ENCODE data around the gene CNRIP1. TPM values are rescaled to one million over a fixed set of nuclear protein-coding genes. Genes with fewer than 3 reads are reported as not detected.

Gene CNRIP1
- total RNA-seq, 8 experiments from 2014 or later: 16.9 to 59.1 (median 40.2) TPM

DNA sequence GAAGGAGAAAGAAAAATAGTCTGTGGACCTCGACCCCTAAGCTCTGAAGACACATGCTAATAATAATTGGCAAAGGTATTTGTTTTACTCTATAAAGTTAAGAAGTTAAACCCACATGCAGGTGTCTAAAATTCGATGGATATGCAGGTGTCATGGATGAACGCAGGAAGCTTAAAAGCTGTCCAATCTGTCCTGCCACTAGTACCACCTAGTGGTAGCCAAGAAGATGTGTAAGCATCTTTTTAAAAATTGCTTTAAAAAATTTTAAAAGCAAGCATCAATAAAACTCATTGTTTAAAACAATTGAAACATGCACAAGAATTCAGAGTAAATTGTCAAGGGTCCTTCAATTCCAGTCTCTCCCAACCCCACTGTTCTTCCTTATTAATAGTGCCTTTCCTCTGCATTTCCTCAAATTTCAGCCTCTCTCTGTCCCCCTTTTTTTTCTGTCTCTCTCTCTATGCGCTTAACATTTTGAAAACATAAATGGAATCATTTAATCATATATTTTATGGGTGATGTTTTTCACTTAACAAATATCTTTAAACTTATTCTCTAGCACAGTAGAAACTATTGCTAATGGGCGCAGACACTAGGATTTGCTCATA is 36.8 kb downstream of the CNRIP1 start:
- in situ Hi-C loops (cut with MboI; ENCODE audit: low pct_unique_long_range_greater_than_20kb in 2 of 9, low sequenced_read_pairs in 9 of 9, unreplicated experiment in 9 of 9): loop anchor here in 3 of 9 experiments (25.0 kb wide), 2 partner anchors 154 to 171 kb away; no protein-coding TSS in a partner anchor
- peak in 1 of 8 experiments; percentile 27 for ATAC-seq (replicated peaks in 6 of 8)

DNA sequence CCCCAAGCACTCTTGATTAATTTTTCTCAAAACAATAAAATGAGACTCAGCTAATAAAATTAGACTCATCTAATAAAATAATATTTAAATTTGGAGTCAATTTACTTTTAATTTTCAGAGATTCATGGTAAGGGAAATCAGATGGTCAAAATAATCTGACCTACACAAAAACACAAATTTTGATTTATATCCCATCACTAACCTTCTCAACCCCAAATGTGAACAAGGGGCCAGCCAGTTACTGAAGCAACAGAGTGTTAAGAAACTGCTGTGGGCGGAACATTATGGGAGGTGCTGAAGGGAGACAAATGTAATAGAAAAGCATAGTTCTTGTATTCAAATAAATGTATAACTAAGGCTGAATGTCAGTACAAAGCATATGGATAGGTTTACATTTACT is 39.0 kb downstream of the CNRIP1 start:
- in situ Hi-C loops (cut with MboI; ENCODE audit: low pct_unique_long_range_greater_than_20kb in 2 of 9, low sequenced_read_pairs in 9 of 9, unreplicated experiment in 9 of 9): loop anchor here in 3 of 9 experiments (25.0 kb wide), 2 partner anchors 157 to 168 kb away; no protein-coding TSS in a partner anchor
- 42 to 100% (median 100%) methylated on average over 1 of the region's 1 CpG; no CpG with 5 or more reads in 2 of the 10 experiments for WGBS, 10 experiments
- H3K4me3 ChIP-seq: no peak overlapping the region
- ATAC-seq (replicated peaks in 6 of 8): no peak
- H3K27ac ChIP-seq: no peak overlapping the region
- no peaks in the 10 kb centered on the region for H3K4me1 ChIP-seq (replicated peaks in 1 of 2)

More for the DNA sequence above, 36.8 kb downstream of the CNRIP1 start:
- H3K4me1 ChIP-seq (replicated peaks in 1 of 2): peaks cover 0 to 2% of the 10 kb centered on the region in 2 donors
- H3K4me3 ChIP-seq: no peak overlapping the region
- no peak overlapping the region for H3K27ac ChIP-seq
- WGBS, 10 experiments: 0 to 95% (median 42%) methylated on average over 2 to 5 of the region's 5 CpGs

- no peaks in the 10 kb centered on the region for H3K4me1 ChIP-seq (replicated peaks in 1 of 2)
- no peak overlapping the region for H3K4me3 ChIP-seq
- in situ Hi-C loops (cut with MboI; ENCODE audit: low pct_unique_long_range_greater_than_20kb in 2 of 9, low sequenced_read_pairs in 9 of 9, unreplicated experiment in 9 of 9): loop anchor here in 3 of 9 experiments (25.0 kb wide), 2 partner anchors 157 to 168 kb away; no protein-coding TSS in a partner anchor
- 50 to 100% (median 87%) methylated on average over 1 of the region's 1 CpG; no CpG with 5 or more reads in 2 of the 10 experiments for WGBS, 10 experiments
- H3K27ac ChIP-seq: no peak overlapping the region
- no peak for ATAC-seq (replicated peaks in 6 of 8)
Observed at GRCh38 chr2:68280348-68280747, 39.4 kb downstream of the CNRIP1 start.

DNA sequence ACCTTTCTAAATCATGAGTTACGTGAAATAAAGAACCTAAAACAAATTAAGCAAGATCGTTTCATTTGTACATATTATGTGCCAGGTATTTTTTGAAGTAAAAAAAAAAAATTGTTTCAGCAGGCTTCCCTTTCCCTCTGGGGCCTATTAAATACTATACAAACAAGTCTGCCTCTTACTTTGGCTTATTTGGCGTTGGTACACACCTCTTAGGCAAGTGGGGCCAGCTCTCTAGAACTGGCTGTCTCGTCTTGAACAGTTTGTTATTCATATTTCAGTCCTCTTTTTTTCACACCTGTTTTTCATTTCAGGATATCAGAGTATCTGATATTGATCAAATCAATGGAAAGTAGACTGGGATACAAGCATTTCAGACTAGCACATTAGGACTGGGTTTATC is 40.1 kb downstream of the CNRIP1 start:
- in situ Hi-C loops (cut with MboI; ENCODE audit: low pct_unique_long_range_greater_than_20kb in 2 of 9, low sequenced_read_pairs in 9 of 9, unreplicated experiment in 9 of 9): loop anchor here in 3 of 9 experiments (25.0 kb wide), 2 partner anchors 158 to 167 kb away; no protein-coding TSS in a partner anchor
- ATAC-seq (replicated peaks in 6 of 8): no peak
- WGBS, 10 experiments: 34 to 100% (median 87%) methylated on average over 1 to 4 of the region's 4 CpGs; no CpG with 5 or more reads in 1 of the 10 experiments

GRCh38 chr2:68278169-68278568 is 41.6 kb downstream of the CNRIP1 start:
- no peak overlapping the region for H3K4me3 ChIP-seq
- 57 to 100% (median 90%) methylated on average over 1 of the region's 1 CpG; no CpG with 5 or more reads in 6 of the 10 experiments for WGBS, 10 experiments
- ATAC-seq (replicated peaks in 6 of 8): no peak
- H3K4me1 ChIP-seq (replicated peaks in 1 of 2): no peaks in the 10 kb centered on the region
- in situ Hi-C loops (cut with MboI; ENCODE audit: low pct_unique_long_range_greater_than_20kb in 2 of 9, low sequenced_read_pairs in 9 of 9, unreplicated experiment in 9 of 9): loop anchor here in 3 of 9 experiments (25.0 kb wide), 2 partner anchors 159 to 166 kb away; no protein-coding TSS in a partner anchor
- no peak overlapping the region for H3K27ac ChIP-seq

More for the DNA sequence above, 40.1 kb downstream of the CNRIP1 start:
- Histone ChIP-seq H3K27ac (no peak overlapping the region), H3K4me3 (no peak overlapping the region), H3K4me1 (replicated peaks in 1 of 2) (no peaks in the 10 kb centered on the region)

- 20 to 100% (median 65%) methylated on average over 1 to 3 of the region's 3 CpGs; no CpG with 5 or more reads in 4 of the 10 experiments for WGBS, 10 experiments
- in situ Hi-C loops (cut with MboI; ENCODE audit: low pct_unique_long_range_greater_than_20kb in 2 of 9, low sequenced_read_pairs in 9 of 9, unreplicated experiment in 9 of 9): no loop called here
- H3K27ac ChIP-seq: no peak overlapping the region
- H3K4me3 ChIP-seq: no peak overlapping the region
- H3K4me1 ChIP-seq (replicated peaks in 1 of 2): no peaks in the 10 kb centered on the region
- no peak for ATAC-seq (replicated peaks in 6 of 8)
Observed at GRCh38 chr2:68274022-68274421, 45.7 kb downstream of the CNRIP1 start.

- Histone ChIP-seq H3K4me1 (replicated peaks in 1 of 2) (no peaks in the 10 kb centered on the region), H3K27ac (no peak overlapping the region), H3K4me3 (no peak overlapping the region)
- 17 to 83% (median 46%) methylated on average over 1 to 2 of the region's 2 CpGs; no CpG with 5 or more reads in 1 of the 10 experiments for WGBS, 10 experiments
- no peak for ATAC-seq (replicated peaks in 6 of 8)
- in situ Hi-C loops (cut with MboI; ENCODE audit: low pct_unique_long_range_greater_than_20kb in 2 of 9, low sequenced_read_pairs in 9 of 9, unreplicated experiment in 9 of 9): no loop called here
Observed at GRCh38 chr2:68272246-68272994, 47.3 kb downstream of the CNRIP1 start.

GRCh38 chr2:68266655-68267054 is 53.1 kb downstream of the CNRIP1 start:
- WGBS, 10 experiments: 0 to 100% (median 95%) methylated on average over 1 of the region's 1 CpG; no CpG with 5 or more reads in 2 of the 10 experiments
- Histone ChIP-seq H3K4me1 (replicated peaks in 1 of 2) (no peaks in the 10 kb centered on the region), H3K4me3 (no peak overlapping the region), H3K27ac (no peak overlapping the region)
- no peak for ATAC-seq (replicated peaks in 6 of 8)
- in situ Hi-C loops (cut with MboI; ENCODE audit: low pct_unique_long_range_greater_than_20kb in 2 of 9, low sequenced_read_pairs in 9 of 9, unreplicated experiment in 9 of 9): no loop called here

DNA sequence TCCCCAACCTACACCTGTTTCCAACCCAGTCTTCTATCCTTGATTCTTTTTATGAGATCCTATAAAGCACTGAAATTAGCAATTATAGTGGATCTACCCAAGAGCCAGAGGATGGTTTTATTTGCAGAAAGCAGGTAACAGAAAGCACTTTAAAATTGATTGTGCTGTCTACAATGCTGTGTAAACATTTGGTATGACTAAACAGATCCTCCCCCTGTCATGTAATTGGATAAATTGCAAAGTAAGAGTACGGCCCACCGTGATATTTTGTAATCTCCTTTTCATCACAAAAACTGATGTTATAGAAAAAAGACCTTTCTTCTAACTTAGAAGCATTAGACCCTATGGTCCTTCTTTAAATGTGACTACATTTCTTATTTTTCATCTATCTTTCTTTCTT is 56.1 kb downstream of the CNRIP1 start:
- no peak for ATAC-seq (replicated peaks in 6 of 8)
- 79 to 100% (median 89%) methylated on average over 1 to 2 of the region's 2 CpGs; no CpG with 5 or more reads in 2 of the 10 experiments for WGBS, 10 experiments
- no peak overlapping the region for H3K4me3 ChIP-seq
- H3K4me1 ChIP-seq (replicated peaks in 1 of 2): no peaks in the 10 kb centered on the region
- H3K27ac ChIP-seq: no peak overlapping the region
- in situ Hi-C loops (cut with MboI; ENCODE audit: low pct_unique_long_range_greater_than_20kb in 2 of 9, low sequenced_read_pairs in 9 of 9, unreplicated experiment in 9 of 9): no loop called here

DNA sequence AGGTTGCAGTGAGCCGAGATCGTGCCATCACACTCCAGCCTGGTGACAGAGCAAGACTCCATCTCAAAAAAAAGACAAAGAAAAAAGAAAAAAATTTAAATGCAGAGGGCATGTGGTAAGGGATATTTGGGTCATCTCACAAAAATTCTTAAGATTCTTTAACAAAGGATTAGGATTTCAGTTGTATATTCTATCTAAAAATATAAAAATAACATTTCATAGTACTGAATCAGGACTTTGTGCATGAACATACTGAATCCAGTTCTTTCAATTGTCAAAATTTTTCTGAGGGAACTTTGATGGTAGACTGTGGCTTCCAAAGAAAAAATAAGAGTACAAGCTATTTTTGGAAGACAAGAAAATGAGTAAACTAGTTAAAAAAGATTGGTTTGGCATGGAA is 60.9 kb downstream of the CNRIP1 start:
- H3K27ac ChIP-seq: no peak overlapping the region
- H3K4me3 ChIP-seq: no peak overlapping the region
- WGBS, 10 experiments: 86 to 100% (median 100%) methylated on average over 1 to 2 of the region's 2 CpGs; no CpG with 5 or more reads in 3 of the 10 experiments

GRCh38 chr2:68256093-68256450 is 63.7 kb downstream of the CNRIP1 start:
- H3K4me3 ChIP-seq: no peak overlapping the region
- ATAC-seq (replicated peaks in 6 of 8): no peak
- no peak overlapping the region for H3K27ac ChIP-seq
- WGBS, 10 experiments: 50 to 83% (median 61%) methylated on average over 1 of the region's 1 CpG; no CpG with 5 or more reads in 6 of the 10 experiments
- in situ Hi-C loops (cut with MboI; ENCODE audit: low pct_unique_long_range_greater_than_20kb in 2 of 9, low sequenced_read_pairs in 9 of 9, unreplicated experiment in 9 of 9): no loop called here
- peaks cover 6 to 10% of the 10 kb centered on the region in 2 donors for H3K4me1 ChIP-seq (replicated peaks in 1 of 2)

More for the DNA sequence above, 60.9 kb downstream of the CNRIP1 start:
- peaks cover 6 to 10% of the 10 kb centered on the region in 2 donors for H3K4me1 ChIP-seq (replicated peaks in 1 of 2)
- ATAC-seq (replicated peaks in 6 of 8): no peak
- in situ Hi-C loops (cut with MboI; ENCODE audit: low pct_unique_long_range_greater_than_20kb in 2 of 9, low sequenced_read_pairs in 9 of 9, unreplicated experiment in 9 of 9): no loop called here

DNA sequence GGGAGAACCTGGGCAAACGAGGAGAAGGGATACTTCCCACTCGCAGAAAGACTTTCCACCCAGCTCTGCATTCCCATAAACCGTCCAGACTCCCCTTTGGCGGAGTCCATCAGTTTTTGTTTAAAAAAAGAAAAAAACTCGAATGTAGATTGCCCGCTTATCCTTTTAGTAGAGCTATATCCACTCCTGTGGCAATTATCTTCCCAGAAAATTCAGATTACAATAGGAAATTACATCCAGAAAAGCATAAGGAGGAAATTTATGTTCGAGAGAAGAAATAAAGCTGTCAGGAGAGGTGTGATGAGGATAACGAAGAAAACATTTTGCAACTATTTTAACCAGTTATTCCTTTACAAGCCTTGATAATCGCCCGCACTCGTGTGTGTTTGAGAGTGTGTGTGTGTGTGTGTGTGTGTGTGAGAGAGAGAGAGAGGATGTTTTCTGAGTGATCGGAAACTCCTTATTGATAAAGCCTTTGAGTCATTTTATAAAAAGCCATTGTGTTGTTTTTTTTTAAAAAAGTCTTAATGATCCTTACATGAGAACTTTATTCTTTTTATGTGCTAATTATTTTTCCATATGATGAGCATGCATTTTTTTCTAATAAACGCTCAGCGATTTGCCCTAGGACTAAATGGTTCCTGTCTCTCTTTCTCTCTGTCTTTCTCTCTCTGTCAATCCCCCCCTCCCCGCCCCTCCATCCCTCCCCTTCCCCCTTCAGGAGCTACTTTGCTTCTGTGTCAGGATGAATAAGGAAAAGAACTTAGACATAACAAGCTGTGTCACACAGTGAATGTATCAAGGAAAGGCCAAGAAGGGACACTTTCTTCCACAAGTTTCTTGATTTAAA is 66.3 kb downstream of the CNRIP1 start:
- ATAC-seq (replicated peaks in 6 of 8): no peak
- peak overlapping the region; percentile 61 to 97 (median 87) for H3K4me3 ChIP-seq
- 0 to 2% (median 0%) methylated on average over 3 to 14 of the region's 15 CpGs; no CpG with 5 or more reads in 1 of the 10 experiments for WGBS, 10 experiments
- peak overlapping the region; percentile 81 to 97 for H3K27ac ChIP-seq
- peaks cover 24 to 27% of the 10 kb centered on the region in 2 donors for H3K4me1 ChIP-seq (replicated peaks in 1 of 2)
- in situ Hi-C loops (cut with MboI; ENCODE audit: low pct_unique_long_range_greater_than_20kb in 2 of 9, low sequenced_read_pairs in 9 of 9, unreplicated experiment in 9 of 9): no loop called here
